ENCODE data around the gene CYS1. TPM values are rescaled to one million over a fixed set of nuclear protein-coding genes. Genes with fewer than 3 reads are reported as not detected.
"Not testable (repeated sequence)": the region's sequence is repeated elsewhere in the genome, so short reads cannot be mapped to it uniquely, and the experiment has no call there.

CYS1 gene
- total RNA-seq, 2 experiments from 2014 or later, result 0.07 TPM; not detected in 1

DNA sequence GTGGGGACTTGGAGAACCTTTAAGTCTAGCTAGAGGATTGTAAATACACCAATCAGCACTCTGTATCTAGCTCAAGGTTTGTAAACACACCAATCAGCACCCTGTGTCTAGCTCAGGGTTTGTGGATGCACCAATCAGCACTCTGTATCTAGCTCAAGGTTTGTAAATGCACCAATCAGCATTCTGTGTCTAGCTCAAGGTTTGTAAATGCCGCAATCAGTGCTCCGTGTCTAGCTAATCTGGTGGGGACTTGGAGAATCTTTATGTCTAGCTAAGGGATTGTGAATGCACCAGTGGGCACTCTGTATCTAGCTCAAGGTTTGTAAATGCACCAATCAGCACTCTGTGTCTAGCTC lies 11.7 kb upstream of the CYS1 start:
- H3K4me3 Mint-ChIP-seq; DNase-seq; intact Hi-C loops (cut with micrococcal nuclease): not testable (repeated sequence)

GRCh38 chr2:10091182-10091888 lies 11.1 kb upstream of the CYS1 start:
- DNase-seq, result peak; percentile 27
- Mint-ChIP-seq H3K4me1 (ENCODE audit: low read depth) (peaks cover 3% of the 10 kb centered on the region), H3K27ac (no peak overlapping the region), H3K4me3 (peak overlapping the region; percentile 61), H3K9me3 (peaks cover 7% of the 10 kb centered on the region), H3K36me3 (peaks cover 6% of the 10 kb centered on the region), H3K27me3 (peaks cover 49% of the 10 kb centered on the region)
- intact Hi-C loops (cut with micrococcal nuclease), result no loop called here
- ChIA-PET POLR2A (interaction anchor here (0.8 kb wide), 1 partner anchor 42 kb away, joined by 4 read pairs; no protein-coding TSS in a partner anchor), CTCF (interaction anchor here (0.6 to 4.8 kb wide), 9 partner anchors 10 to 344 kb away, joined by 3 to 37 read pairs (median 5); no protein-coding TSS in a partner anchor)

More for the DNA sequence above, 11.7 kb upstream of the CYS1 start:
- H3K36me3 Mint-ChIP-seq; H3K4me1 Mint-ChIP-seq (ENCODE audit: low read depth); H3K9me3 Mint-ChIP-seq; H3K27ac Mint-ChIP-seq: not testable (repeated sequence)
- CTCF ChIA-PET, result interaction anchor here (1.1 to 4.8 kb wide), 5 partner anchors 13 to 343 kb away, joined by 3 to 37 read pairs (median 4); no protein-coding TSS in a partner anchor
- H3K27me3 Mint-ChIP-seq, result peaks cover 49% of the 10 kb centered on the region
- POLR2A ChIA-PET, result interaction anchor here (0.8 kb wide), 1 partner anchor 42 kb away, joined by 4 read pairs; no protein-coding TSS in a partner anchor

DNA sequence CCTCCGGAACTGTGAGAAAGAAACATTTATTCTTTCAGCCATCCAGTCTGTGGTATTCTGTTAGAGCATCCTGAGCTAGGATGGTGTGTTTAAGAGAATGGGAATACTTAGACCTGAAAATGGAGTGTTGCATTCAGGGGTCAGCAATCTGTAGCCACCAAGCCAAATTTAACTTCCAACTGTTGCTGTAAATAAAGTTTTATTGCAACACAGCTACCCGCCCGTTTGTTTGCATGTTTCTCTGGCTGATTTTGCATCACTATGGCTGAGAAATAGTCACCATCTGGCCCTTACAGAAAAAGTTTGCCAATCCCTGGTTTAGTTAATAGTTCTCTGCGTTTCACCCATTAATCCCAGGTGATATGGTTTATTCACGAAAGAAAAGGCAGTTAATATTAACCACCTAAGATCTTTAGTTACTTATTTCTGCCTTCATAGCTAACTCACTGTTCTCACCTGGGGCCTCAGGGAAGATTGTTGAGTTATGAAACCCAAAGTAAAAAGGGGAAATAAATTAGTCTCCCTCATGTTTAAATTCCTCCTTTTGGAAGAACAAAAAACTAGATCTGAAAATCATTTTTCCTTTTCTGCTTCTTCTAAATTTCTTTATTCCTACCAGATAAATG lies 9.5 kb upstream of the CYS1 start:
- ChIA-PET CTCF (interaction anchor here (0.6 to 4.8 kb wide), 6 partner anchors 7 to 346 kb away, joined by 3 to 37 read pairs (median 6); no protein-coding TSS in a partner anchor), POLR2A (no interaction called here)
- peaks cover 6% of the 10 kb centered on the region for H3K36me3 Mint-ChIP-seq
- DNase-seq, result no peak
- no peak overlapping the region for H3K27ac Mint-ChIP-seq
- H3K4me1 Mint-ChIP-seq (ENCODE audit: low read depth), result peaks cover 3% of the 10 kb centered on the region
- intact Hi-C loops (cut with micrococcal nuclease), result no loop called here
- peaks cover 58% of the 10 kb centered on the region for H3K27me3 Mint-ChIP-seq
- H3K9me3 Mint-ChIP-seq, result peaks cover 7% of the 10 kb centered on the region
- H3K4me3 Mint-ChIP-seq, result no peak overlapping the region

DNA sequence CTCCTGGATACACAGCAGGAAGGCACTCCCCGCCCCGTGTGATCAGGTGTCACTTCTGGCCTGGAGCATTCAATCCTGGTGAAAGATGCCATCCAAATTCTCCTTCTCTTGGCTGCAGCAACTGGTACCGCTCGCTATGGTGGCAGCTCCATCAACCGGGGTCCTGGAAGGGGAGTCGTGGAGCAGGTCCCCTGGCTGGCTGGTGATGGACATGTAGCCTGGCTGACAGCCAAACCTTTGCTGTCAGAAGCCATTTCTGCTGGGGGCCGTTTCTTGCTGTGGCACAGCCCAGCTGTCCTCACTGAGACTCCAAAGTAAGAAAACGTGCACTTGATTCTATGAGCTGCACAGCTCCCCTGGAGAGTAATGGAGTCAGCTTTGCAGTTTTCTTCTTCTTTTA lies 7.1 kb upstream of the CYS1 start:
- peaks cover 10% of the 10 kb centered on the region for H3K4me1 Mint-ChIP-seq (ENCODE audit: low read depth)
- DNase-seq, result no peak
- no peak overlapping the region for H3K4me3 Mint-ChIP-seq
- intact Hi-C loops (cut with micrococcal nuclease), result no loop called here
- peaks cover 5% of the 10 kb centered on the region for H3K36me3 Mint-ChIP-seq
- peaks cover 5% of the 10 kb centered on the region for H3K9me3 Mint-ChIP-seq
- no peak overlapping the region for H3K27ac Mint-ChIP-seq
- ChIA-PET POLR2A (interaction anchor here (0.6 kb wide), 1 partner anchor 106 kb away, joined by 3 read pairs; no protein-coding TSS in a partner anchor), CTCF (interaction anchor here (1.5 to 2.9 kb wide), 2 partner anchors 10 to 15 kb away, joined by 8 to 15 read pairs; no protein-coding TSS in a partner anchor)
- H3K27me3 Mint-ChIP-seq, result peaks cover 68% of the 10 kb centered on the region

GRCh38 chr2:10086950-10087349 lies 6.7 kb upstream of the CYS1 start:
- Mint-ChIP-seq H3K4me3 (no peak overlapping the region), H3K27ac (no peak overlapping the region), H3K36me3 (peaks cover under 1% of the 10 kb centered on the region), H3K4me1 (ENCODE audit: low read depth) (peaks cover 10% of the 10 kb centered on the region), H3K27me3 (peaks cover 66% of the 10 kb centered on the region), H3K9me3 (peaks cover 1% of the 10 kb centered on the region)
- ChIA-PET POLR2A (interaction anchor here (0.6 kb wide), 1 partner anchor 106 kb away, joined by 3 read pairs; no protein-coding TSS in a partner anchor), CTCF (interaction anchor here (1.5 to 2.9 kb wide), 2 partner anchors 10 to 15 kb away, joined by 8 to 15 read pairs; no protein-coding TSS in a partner anchor)
- DNase-seq, result no peak
- intact Hi-C loops (cut with micrococcal nuclease), result no loop called here

DNA sequence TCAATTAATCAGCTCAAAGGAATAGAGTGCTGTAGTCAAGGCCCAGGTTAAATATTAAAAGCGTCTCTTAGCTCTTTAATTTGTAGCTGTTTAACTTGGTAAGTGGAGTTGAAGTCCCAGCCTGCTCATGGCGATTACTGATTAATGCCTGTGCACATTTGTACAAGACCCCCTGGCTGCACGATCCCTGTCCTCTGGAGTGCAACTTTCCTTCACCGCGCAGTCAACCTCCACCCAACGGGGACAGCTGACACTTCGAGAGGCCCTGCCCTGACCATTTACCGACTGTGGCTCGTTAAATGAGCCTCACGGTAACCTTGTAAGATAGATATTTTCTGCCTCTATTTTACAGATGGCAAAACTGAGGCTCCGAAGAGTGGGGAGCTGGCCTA lies 5.5 kb upstream of the CYS1 start:
- ChIA-PET POLR2A (no interaction called here), CTCF (interaction anchor here (1.0 to 2.3 kb wide), 7 partner anchors 9 to 101 kb away, joined by 3 to 22 read pairs (median 4); no protein-coding TSS in a partner anchor)
- Mint-ChIP-seq H3K9me3 (no peaks in the 10 kb centered on the region), H3K4me1 (ENCODE audit: low read depth) (peaks cover 13% of the 10 kb centered on the region), H3K27me3 (peaks cover 69% of the 10 kb centered on the region), H3K36me3 (no peaks in the 10 kb centered on the region), H3K27ac (no peak overlapping the region), H3K4me3 (no peak overlapping the region)
- intact Hi-C loops (cut with micrococcal nuclease), result no loop called here
- no peak for DNase-seq

DNA sequence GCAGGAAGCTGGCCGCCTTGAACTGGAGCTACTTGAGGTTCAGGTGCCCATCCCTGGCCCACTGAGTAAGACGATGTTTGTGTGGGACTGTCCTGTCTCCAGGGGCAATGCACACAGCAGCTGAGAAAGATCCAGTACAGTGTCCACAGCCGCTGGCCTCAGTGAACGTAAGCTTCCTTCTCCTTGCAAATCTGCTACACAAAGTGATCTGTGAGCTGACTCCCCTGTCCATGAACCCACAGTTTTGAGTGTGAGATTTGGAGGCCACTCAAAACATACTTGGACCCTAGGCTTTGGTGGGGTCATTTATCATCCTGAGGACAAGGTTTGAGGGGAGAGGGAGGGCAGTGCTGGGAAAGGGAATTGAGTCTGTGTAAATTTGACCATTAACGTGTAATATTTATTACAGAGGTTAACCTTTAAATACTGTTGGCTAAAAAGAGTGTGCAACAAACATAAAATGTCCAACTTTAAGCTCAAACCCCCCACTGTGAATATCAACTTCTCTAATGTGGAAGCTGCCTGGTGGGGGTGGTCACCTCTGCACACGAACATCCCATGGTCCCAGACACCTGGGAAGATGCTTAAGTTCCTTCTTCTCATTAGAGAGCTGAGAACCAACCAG lies 4.9 kb upstream of the CYS1 start:
- POLR2A ChIA-PET, result no interaction called here
- intact Hi-C loops (cut with micrococcal nuclease), result no loop called here

GRCh38 chr2:10084223-10084865 lies 4.1 kb upstream of the CYS1 start:
- intact Hi-C loops (cut with micrococcal nuclease), result no loop called here
- POLR2A ChIA-PET, result no interaction called here
- H3K27me3 Mint-ChIP-seq, result peaks cover 59% of the 10 kb centered on the region

More for the DNA sequence above, 4.9 kb upstream of the CYS1 start:
- H3K4me1 Mint-ChIP-seq (ENCODE audit: low read depth), result peaks cover 13% of the 10 kb centered on the region
- no peaks in the 10 kb centered on the region for H3K9me3 Mint-ChIP-seq
- CTCF ChIA-PET, result interaction anchor here (1.0 to 2.3 kb wide), 7 partner anchors 9 to 101 kb away, joined by 3 to 22 read pairs (median 4); no protein-coding TSS in a partner anchor
- no peaks in the 10 kb centered on the region for H3K36me3 Mint-ChIP-seq
- H3K27ac Mint-ChIP-seq, result no peak overlapping the region
- no peak overlapping the region for H3K4me3 Mint-ChIP-seq
- H3K27me3 Mint-ChIP-seq, result peaks cover 67% of the 10 kb centered on the region
- no peak for DNase-seq

GRCh38 chr2:10083692-10084211 lies 3.5 kb upstream of the CYS1 start:
- CTCF ChIA-PET, result interaction anchor here (1.1 to 1.9 kb wide), 3 partner anchors 10 to 325 kb away, joined by 4 to 25 read pairs (median 5); no protein-coding TSS in a partner anchor
- POLR2A ChIA-PET, result no interaction called here
- Mint-ChIP-seq H3K4me1 (ENCODE audit: low read depth) (peaks cover 16% of the 10 kb centered on the region), H3K27me3 (peaks cover 62% of the 10 kb centered on the region), H3K9me3 (no peaks in the 10 kb centered on the region), H3K4me3 (no peak overlapping the region), H3K27ac (no peak overlapping the region), H3K36me3 (no peaks in the 10 kb centered on the region)
- no peak for DNase-seq
- intact Hi-C loops (cut with micrococcal nuclease), result no loop called here

More at GRCh38 chr2:10084223-10084865, 4.1 kb upstream of the CYS1 start:
- no peak overlapping the region for H3K27ac Mint-ChIP-seq
- CTCF ChIA-PET, result interaction anchor here (1.3 to 2.3 kb wide), 4 partner anchors 8 to 100 kb away, joined by 3 to 22 read pairs (median 11); no protein-coding TSS in a partner anchor
- H3K36me3 Mint-ChIP-seq, result no peaks in the 10 kb centered on the region
- no peaks in the 10 kb centered on the region for H3K9me3 Mint-ChIP-seq
- H3K4me3 Mint-ChIP-seq, result no peak overlapping the region
- H3K4me1 Mint-ChIP-seq (ENCODE audit: low read depth), result peaks cover 13% of the 10 kb centered on the region
- no peak for DNase-seq

DNA sequence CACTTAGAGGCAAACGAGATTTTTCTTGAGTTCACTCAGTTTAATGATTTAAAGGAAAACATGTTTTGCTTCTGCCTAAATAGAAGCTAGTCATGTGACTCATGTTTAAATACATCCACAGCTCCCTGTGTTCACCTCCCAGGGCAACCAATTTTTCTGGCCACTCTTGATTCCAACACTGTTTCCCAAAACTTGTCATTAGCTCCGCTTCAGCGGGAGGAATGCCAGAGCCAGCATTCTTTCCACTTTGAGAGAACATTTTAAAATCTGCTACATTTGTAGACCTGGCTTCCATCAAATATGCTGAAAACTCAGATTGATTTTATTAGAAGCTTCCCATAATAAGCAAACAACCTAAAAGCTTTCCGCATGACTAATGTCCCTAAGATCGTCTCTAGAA lies 2.8 kb upstream of the CYS1 start:
- peaks cover 69% of the 10 kb centered on the region for H3K27me3 Mint-ChIP-seq

More for the DNA sequence above, 2.8 kb upstream of the CYS1 start:
- H3K4me1 Mint-ChIP-seq (ENCODE audit: low read depth), result peaks cover 16% of the 10 kb centered on the region
- DNase-seq, result no peak
- no peak overlapping the region for H3K4me3 Mint-ChIP-seq
- no peak overlapping the region for H3K27ac Mint-ChIP-seq
- CTCF ChIA-PET, result interaction anchor here (0.8 to 1.9 kb wide), 6 partner anchors 10 to 352 kb away, joined by 3 to 25 read pairs (median 4); no protein-coding TSS in a partner anchor
- no peaks in the 10 kb centered on the region for H3K36me3 Mint-ChIP-seq
- intact Hi-C loops (cut with micrococcal nuclease), result no loop called here
- no peaks in the 10 kb centered on the region for H3K9me3 Mint-ChIP-seq
- POLR2A ChIA-PET, result interaction anchor here (0.7 kb wide), 1 partner anchor 157 kb away, joined by 3 read pairs; no protein-coding TSS in a partner anchor
